CD14-positive monocyte (primary cell): Measurements from ENCODE around the gene PON1. TPM values are rescaled to one million over a fixed set of nuclear protein-coding genes. Genes with fewer than 3 reads are reported as not detected.

Experiments used
- DNase-seq, 3 donors: peaks; one replicate each; pipeline ENCODE4 v3.0.0-alpha.2; 2011 to 2022
- H2AFZ ChIP-seq: 2 replicates; pipeline ENCODE4 v1.6.0; 2012; ENCODE audit warnings: mild to moderate bottlenecking, low read depth, low read length, inconsistent platforms; ENCODE audit not compliant: insufficient read depth, poor library complexity, severe bottlenecking
- H3K27ac ChIP-seq, 2 donors: 1 replicate in 1 of 2; 2 replicates in 1 of 2; pipeline ENCODE4 v1.5.1; 2012 to 2013; ENCODE audit warnings: low read length in 2 of 2, control low read depth in 1 of 2, inconsistent platforms in 1 of 2, low read depth in 1 of 2, mild to moderate bottlenecking in 1 of 2
- H3K27me3 ChIP-seq, 2 donors: one replicate each; pipeline versions ENCODE4 v1.6.0 to v1.6.1; 2011 to 2013; ENCODE audit warnings: low read length in 2 of 2; ENCODE audit not compliant: control insufficient read depth in 2 of 2, insufficient read depth in 2 of 2
- H3K36me3 ChIP-seq, 2 donors: replicated peaks in 1 of 2; 1 replicate in 1 of 2; 2 replicates in 1 of 2; pipeline versions ENCODE4 v1.5.1 to v1.6.1; 2012 to 2013; ENCODE audit warnings: low read length in 2 of 2, control low read depth in 1 of 2, inconsistent platforms in 1 of 2, mild to moderate bottlenecking in 1 of 2; ENCODE audit not compliant: insufficient read depth in 2 of 2, control insufficient read depth in 1 of 2
- H3K4me1 ChIP-seq, 2 donors: 1 replicate in 1 of 2; 2 replicates in 1 of 2; pipeline versions ENCODE4 v1.5.1 to v1.6.1; 2012 to 2013; ENCODE audit warnings: low read length in 2 of 2, control low read depth in 1 of 2, inconsistent platforms in 1 of 2, mild to moderate bottlenecking in 1 of 2, moderate library complexity in 1 of 2; ENCODE audit not compliant: insufficient read depth in 2 of 2, control insufficient read depth in 1 of 2
- H3K4me2 ChIP-seq: replicated peaks from 2 replicates; pipeline ENCODE3; 2012; ENCODE audit warnings: low read length, moderate library complexity, mild to moderate bottlenecking; ENCODE audit not compliant: poor library complexity, severe bottlenecking; ENCODE audit errors: extremely low read depth
- H3K4me3 ChIP-seq, 3 experiments: fragments of 200-600 bp in 1 of 3; sonication (generic) in 1 of 3; replicated peaks in 1 of 3; 1 replicate in 2 of 3; 2 replicates in 1 of 3; pipeline ENCODE4 v1.5.1; 2011 to 2013; ENCODE audit warnings: low read length in 3 of 3, mild to moderate bottlenecking in 3 of 3, control low read depth in 2 of 3, low read depth in 2 of 3, inconsistent platforms in 1 of 3, moderate library complexity in 1 of 3
- H3K79me2 ChIP-seq: 2 replicates; pipeline ENCODE4 v1.6.0; 2012; ENCODE audit warnings: mild to moderate bottlenecking, control low read depth, inconsistent platforms, low read length, moderate library complexity; ENCODE audit not compliant: insufficient read depth
- H3K9ac ChIP-seq: 2 replicates; pipeline ENCODE4 v1.6.0; 2017; ENCODE audit warnings: low read length, mild to moderate bottlenecking; ENCODE audit not compliant: insufficient read depth, poor library complexity, severe bottlenecking
- H3K9me3 ChIP-seq, 2 donors: replicated peaks in 1 of 2; 1 replicate in 1 of 2; 2 replicates in 1 of 2; pipeline versions ENCODE4 v1.5.1 to v1.6.1; 2012 to 2013; ENCODE audit warnings: low read length in 2 of 2, control low read depth in 1 of 2; ENCODE audit not compliant: control insufficient read depth in 1 of 2, insufficient read depth in 1 of 2
- H4K20me1 ChIP-seq: 2 replicates; pipeline ENCODE4 v1.6.0; 2012; ENCODE audit warnings: mild to moderate bottlenecking, low read length, control low read depth, moderate library complexity; ENCODE audit not compliant: insufficient read depth
- H3K27ac Mint-ChIP-seq, 7 donors: one replicate each; pipeline ENCODE4 v1.8.0; 2020; ENCODE audit warnings: mild to moderate bottlenecking in 7 of 7, mixed read lengths in 7 of 7, moderate library complexity in 6 of 7, inconsistent platforms in 2 of 7
- H3K27me3 Mint-ChIP-seq, 3 donors: one replicate each; pipeline ENCODE4 v1.8.0; 2021 to 2022; ENCODE audit warnings: low read depth in 3 of 3, mild to moderate bottlenecking in 3 of 3, mixed read lengths in 3 of 3, moderate library complexity in 3 of 3, inconsistent platforms in 1 of 3
- H3K36me3 Mint-ChIP-seq, 2 donors: one replicate each; pipeline ENCODE4 v1.8.0; 2020; ENCODE audit warnings: mixed read lengths in 2 of 2, inconsistent platforms in 1 of 2, mild to moderate bottlenecking in 1 of 2
- H3K4me1 Mint-ChIP-seq: one replicate; pipeline ENCODE4 v1.8.0; 2020; ENCODE audit warnings: mild to moderate bottlenecking, mixed read lengths
- H3K4me3 Mint-ChIP-seq, 2 donors: one replicate each; pipeline ENCODE4 v1.8.0; 2020; ENCODE audit warnings: mild to moderate bottlenecking in 2 of 2, mixed read lengths in 2 of 2, moderate library complexity in 1 of 2
- H3K9me3 Mint-ChIP-seq, 7 donors: one replicate each; pipeline ENCODE4 v1.8.0; 2020 to 2022; ENCODE audit warnings: mixed read lengths in 7 of 7, mild to moderate bottlenecking in 6 of 7, moderate library complexity in 6 of 7, inconsistent platforms in 2 of 7
- WGBS: methylation state at CpG from one replicate; pipeline ENCODE4 v1.1.5; 2013; ENCODE audit warnings: missing lambda C conversion rate; ENCODE audit not compliant: insufficient coverage; 5-methylcytosine and 5-hydroxymethylcytosine counted together
- intact Hi-C, 2 donors: fragments of 100-400 bp; cut with micrococcal nuclease; formaldehyde crosslinking; loops; one replicate each; pipeline versions ENCODE4 v1.15.0 to v1.15.1; 2023
- polyA plus RNA-seq, 3 donors: library from polyadenylated mRNA; depleted of rRNA in 1 of 3; unstranded in 2 of 3; stranded (reverse) in 1 of 3; fragments of 300-500 nt in 2 of 3; fragments of >200 nt in 1 of 3; fragmentation: Illumina TruSeq in 2 of 3; gene quantifications; 1 replicate in 2 of 3; 2 replicates in 1 of 3; pipeline ENCODE4 v1.2.3, GENCODE V29; 2012 to 2021
- TF ChIP-seq, protein P1 (sequence below): fragments of 200-600 bp; IDR thresholded peaks from one replicate; pipeline ENCODE4 v1.8.0; 2022; ENCODE audit warnings: antibody characterized with exemption, mild to moderate bottlenecking

PON1 gene
- polyA plus RNA-seq, 3 donors: not detected

DNA sequence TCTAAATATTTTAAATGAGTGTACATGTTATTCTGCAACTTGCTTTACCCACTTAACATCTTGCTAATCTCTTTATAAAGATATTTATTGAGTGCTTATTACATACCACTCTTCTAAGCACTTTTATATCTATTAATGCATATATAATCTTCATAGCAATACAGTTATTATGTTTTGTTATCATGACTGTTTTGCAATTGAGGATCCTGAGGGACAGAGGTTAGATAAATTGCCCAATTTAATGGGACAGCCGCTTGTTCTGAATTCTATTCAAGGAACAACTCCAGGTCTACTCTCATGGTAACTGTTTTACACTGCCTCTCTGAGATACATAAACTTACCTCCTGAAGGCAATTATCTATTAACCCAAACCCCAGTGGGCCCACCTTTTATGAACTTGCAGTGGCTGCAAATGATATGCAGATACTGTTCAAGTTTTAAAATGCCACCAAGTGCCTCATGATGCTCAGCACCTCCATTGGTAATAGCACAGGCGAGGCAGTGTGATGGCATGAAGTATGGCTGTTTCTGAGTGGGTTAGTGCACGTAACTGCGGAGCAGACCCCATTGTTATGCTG is 60.5 kb downstream of the PON1 start:
- Histone ChIP-seq H3K4me2 (no peak overlapping the region), H3K27me3 (no peaks in the 10 kb centered on the region), H3K79me2 (no peaks in the 10 kb centered on the region), H2AFZ (no peak overlapping the region), H3K9ac (no peak overlapping the region), H3K4me3 (no peak overlapping the region), H4K20me1 (no peaks in the 10 kb centered on the region), H3K4me1 (no peaks in the 10 kb centered on the region), H3K27ac (no peak overlapping the region), H3K9me3 (no peaks in the 10 kb centered on the region), H3K36me3 (no peaks in the 10 kb centered on the region)
- no peak overlapping the region for H3K27ac Mint-ChIP-seq
- no peaks in the 10 kb centered on the region for H3K27me3 Mint-ChIP-seq
- no peaks in the 10 kb centered on the region for H3K9me3 Mint-ChIP-seq
- no peak for DNase-seq
- H3K36me3 Mint-ChIP-seq: no peaks in the 10 kb centered on the region
- WGBS: 100% methylated on average over 1 of the region's 4 CpGs
- no peaks in the 10 kb centered on the region for H3K4me1 Mint-ChIP-seq
- no peak overlapping the region for H3K4me3 Mint-ChIP-seq
- intact Hi-C loops: no loop called here
- TF ChIP-seq, protein P1, sequence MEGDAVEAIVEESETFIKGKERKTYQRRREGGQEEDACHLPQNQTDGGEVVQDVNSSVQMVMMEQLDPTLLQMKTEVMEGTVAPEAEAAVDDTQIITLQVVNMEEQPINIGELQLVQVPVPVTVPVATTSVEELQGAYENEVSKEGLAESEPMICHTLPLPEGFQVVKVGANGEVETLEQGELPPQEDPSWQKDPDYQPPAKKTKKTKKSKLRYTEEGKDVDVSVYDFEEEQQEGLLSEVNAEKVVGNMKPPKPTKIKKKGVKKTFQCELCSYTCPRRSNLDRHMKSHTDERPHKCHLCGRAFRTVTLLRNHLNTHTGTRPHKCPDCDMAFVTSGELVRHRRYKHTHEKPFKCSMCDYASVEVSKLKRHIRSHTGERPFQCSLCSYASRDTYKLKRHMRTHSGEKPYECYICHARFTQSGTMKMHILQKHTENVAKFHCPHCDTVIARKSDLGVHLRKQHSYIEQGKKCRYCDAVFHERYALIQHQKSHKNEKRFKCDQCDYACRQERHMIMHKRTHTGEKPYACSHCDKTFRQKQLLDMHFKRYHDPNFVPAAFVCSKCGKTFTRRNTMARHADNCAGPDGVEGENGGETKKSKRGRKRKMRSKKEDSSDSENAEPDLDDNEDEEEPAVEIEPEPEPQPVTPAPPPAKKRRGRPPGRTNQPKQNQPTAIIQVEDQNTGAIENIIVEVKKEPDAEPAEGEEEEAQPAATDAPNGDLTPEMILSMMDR: no peak

DNA sequence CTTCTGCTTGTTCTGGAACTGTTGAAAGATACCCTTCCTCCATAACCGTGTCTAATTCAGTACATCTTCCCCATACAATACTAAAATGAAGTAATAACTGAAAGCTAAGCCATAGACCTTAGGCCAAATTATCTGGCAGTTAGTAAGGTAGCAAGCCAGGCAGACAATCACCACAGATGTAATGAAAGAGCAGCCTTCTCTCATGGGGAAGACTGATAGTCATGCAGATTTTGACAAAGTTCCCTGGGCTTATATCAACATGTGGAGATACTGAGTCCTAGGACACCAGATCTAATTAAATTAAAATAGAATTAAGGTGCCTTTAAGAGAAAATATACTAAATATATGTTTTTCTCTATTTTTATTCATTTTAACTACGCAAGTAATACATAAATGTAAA is 61.5 kb downstream of the PON1 start:
- no peak overlapping the region for H3K9ac ChIP-seq
- no peaks in the 10 kb centered on the region for H4K20me1 ChIP-seq
- no peaks in the 10 kb centered on the region for H3K9me3 ChIP-seq
- Mint-ChIP-seq H3K9me3 (peaks cover 0 to 3% (median 0%) of the 10 kb centered on the region in 7 donors), H3K4me3 (no peak overlapping the region), H3K36me3 (no peaks in the 10 kb centered on the region), H3K27ac (no peak overlapping the region), H3K4me1 (no peaks in the 10 kb centered on the region), H3K27me3 (peaks cover 0 to 2% (median 0%) of the 10 kb centered on the region in 3 donors)
- no peaks in the 10 kb centered on the region for H3K79me2 ChIP-seq
- H3K4me1 ChIP-seq: no peaks in the 10 kb centered on the region
- DNase-seq: no peak
- no peak overlapping the region for H3K4me2 ChIP-seq
- no peak overlapping the region for H2AFZ ChIP-seq
- no peaks in the 10 kb centered on the region for H3K36me3 ChIP-seq
- intact Hi-C loops: no loop called here
- no peak overlapping the region for H3K4me3 ChIP-seq
- no peaks in the 10 kb centered on the region for H3K27me3 ChIP-seq
- TF ChIP-seq, protein P1: no peak
- H3K27ac ChIP-seq: no peak overlapping the region
- WGBS: no CpG with 5 or more reads among the region's 2 CpGs
